ENCODE data around the gene ADGRG1.

- no peak for TF ChIP-seq CTCF (IDR thresholded peaks at IDR 0.05)
- no peak for TF ChIP-seq ZFX (IDR thresholded peaks at IDR 0.05; ENCODE audit: borderline replicate concordance)
These were observed 14.0 kb downstream of the ADGRG1 start for GRCh38 chr16:57642160-57643135.
